Peyer's patch (tissue), 4 donors: ENCODE measurements around the gene VAV1.

ENCODE experiments used
- POLR2A ChIP-seq, 2 donors: fragments of 450-650 bp; IDR thresholded peaks; one replicate each; pipeline ENCODE4 v1.5.1; 2017; ENCODE audit warnings: antibody characterized with exemption in 2 of 2, mild to moderate bottlenecking in 2 of 2, moderate library complexity in 2 of 2
- TF ChIP-seq, protein P1 (sequence below), 6 experiments: fragments of 450-650 bp in 4 of 6; fragments of 200-600 bp in 2 of 6; sonication (generic) in 1 of 6; IDR thresholded peaks; one replicate each; pipeline ENCODE4 v1.5.1; 2017 to 2019; ENCODE audit warnings: antibody characterized with exemption in 6 of 6, mild to moderate bottlenecking in 3 of 6, moderate library complexity in 1 of 6

DNA sequence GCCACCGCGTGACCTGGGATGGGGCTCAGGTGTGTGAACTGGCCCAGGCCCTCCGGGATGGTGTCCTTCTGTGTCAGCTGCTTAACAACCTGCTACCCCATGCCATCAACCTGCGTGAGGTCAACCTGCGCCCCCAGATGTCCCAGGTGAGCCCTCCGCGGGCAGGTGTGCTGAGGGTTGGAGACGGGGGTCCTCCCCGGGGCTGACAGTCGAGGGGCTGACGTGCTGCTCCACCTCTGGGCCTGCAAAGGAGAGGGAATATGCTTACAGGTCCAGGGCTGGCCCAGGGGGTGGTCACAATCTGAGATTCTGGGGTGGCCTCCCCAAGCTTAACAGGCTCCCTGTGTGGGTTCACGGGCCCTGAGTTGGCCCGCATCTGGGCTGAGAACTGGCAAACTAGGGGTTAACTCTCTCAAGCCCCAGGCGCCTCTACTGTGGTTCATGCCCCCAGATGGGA, 386 bp downstream of the VAV1 start:
- TF ChIP-seq, protein P1, sequence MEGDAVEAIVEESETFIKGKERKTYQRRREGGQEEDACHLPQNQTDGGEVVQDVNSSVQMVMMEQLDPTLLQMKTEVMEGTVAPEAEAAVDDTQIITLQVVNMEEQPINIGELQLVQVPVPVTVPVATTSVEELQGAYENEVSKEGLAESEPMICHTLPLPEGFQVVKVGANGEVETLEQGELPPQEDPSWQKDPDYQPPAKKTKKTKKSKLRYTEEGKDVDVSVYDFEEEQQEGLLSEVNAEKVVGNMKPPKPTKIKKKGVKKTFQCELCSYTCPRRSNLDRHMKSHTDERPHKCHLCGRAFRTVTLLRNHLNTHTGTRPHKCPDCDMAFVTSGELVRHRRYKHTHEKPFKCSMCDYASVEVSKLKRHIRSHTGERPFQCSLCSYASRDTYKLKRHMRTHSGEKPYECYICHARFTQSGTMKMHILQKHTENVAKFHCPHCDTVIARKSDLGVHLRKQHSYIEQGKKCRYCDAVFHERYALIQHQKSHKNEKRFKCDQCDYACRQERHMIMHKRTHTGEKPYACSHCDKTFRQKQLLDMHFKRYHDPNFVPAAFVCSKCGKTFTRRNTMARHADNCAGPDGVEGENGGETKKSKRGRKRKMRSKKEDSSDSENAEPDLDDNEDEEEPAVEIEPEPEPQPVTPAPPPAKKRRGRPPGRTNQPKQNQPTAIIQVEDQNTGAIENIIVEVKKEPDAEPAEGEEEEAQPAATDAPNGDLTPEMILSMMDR (IDR thresholded peaks at IDR 0.05): no peak
- TF ChIP-seq POLR2A (IDR thresholded peaks at IDR 0.05): peak in 1 of 2 donors; percentile 1
